HG02943 (cell line): Measurements from ENCODE around the gene RNF130.

Experiments
- ATAC-seq: cut with Tn5 transposase; IDR thresholded peaks from one replicate; pipeline ENCODE4 v1.9.1; 2021; ENCODE audit warnings: mild to moderate bottlenecking, low read depth, moderate library complexity; ENCODE audit not compliant: unreplicated experiment

Gene RNF130

GRCh38 chr5:180086816-180087399 lies 15.3 kb upstream of the RNF130 start:
- ATAC-seq: no peak

GRCh38 chr5:180085837-180086236 lies 14.3 kb upstream of the RNF130 start:
- ATAC-seq: no peak

- no peak for ATAC-seq
Observed at GRCh38 chr5:180084638-180085561, 13.3 kb upstream of the RNF130 start.

- no peak for ATAC-seq
Observed at GRCh38 chr5:180083529-180084060, 12.0 kb upstream of the RNF130 start.

GRCh38 chr5:180082633-180083420 lies 11.3 kb upstream of the RNF130 start:
- ATAC-seq: no peak

GRCh38 chr5:180081481-180081880 lies 9.9 kb upstream of the RNF130 start:
- no peak for ATAC-seq

- ATAC-seq: no peak
Observed at GRCh38 chr5:180080486-180081280, 9.1 kb upstream of the RNF130 start.

- no peak for ATAC-seq
Observed at GRCh38 chr5:180079702-180080466, 8.3 kb upstream of the RNF130 start.

- no peak for ATAC-seq
Observed at GRCh38 chr5:180078348-180078747, 6.8 kb upstream of the RNF130 start.

- no peak for ATAC-seq
Observed at GRCh38 chr5:180077594-180078284, 6.2 kb upstream of the RNF130 start.

GRCh38 chr5:180075703-180076102 lies 4.1 kb upstream of the RNF130 start:
- ATAC-seq: no peak

GRCh38 chr5:180074462-180074861 lies 2.9 kb upstream of the RNF130 start:
- no peak for ATAC-seq

- ATAC-seq: no peak
Observed at GRCh38 chr5:180072556-180072955, 997 bp upstream of the RNF130 start.

- ATAC-seq: no peak
Observed at GRCh38 chr5:180072256-180072548, 643 bp upstream of the RNF130 start.

GRCh38 chr5:180070756-180071530 lies 616 bp downstream of the RNF130 start:
- ATAC-seq: no peak

- no peak for ATAC-seq
Observed at GRCh38 chr5:180069589-180070247, 1.8 kb downstream of the RNF130 start.

- no peak for ATAC-seq
Observed at GRCh38 chr5:180068519-180069090, 3.0 kb downstream of the RNF130 start.
